ENCODE measurements around the gene RANBP17.

RANBP17 gene

GRCh38 chr5:171102877-171103610 is 241.2 kb downstream of the RANBP17 start:
- no peak for DNase-seq

- peak in 1 of 3 experiments; percentile 1 for DNase-seq
These were observed 245.9 kb downstream of the RANBP17 start for GRCh38 chr5:171107669-171108068.

- DNase-seq = no peak
These were observed 253.7 kb downstream of the RANBP17 start for GRCh38 chr5:171115519-171115918.

- no peak for DNase-seq
These were observed 254.9 kb downstream of the RANBP17 start for GRCh38 chr5:171116719-171117118.

DNA sequence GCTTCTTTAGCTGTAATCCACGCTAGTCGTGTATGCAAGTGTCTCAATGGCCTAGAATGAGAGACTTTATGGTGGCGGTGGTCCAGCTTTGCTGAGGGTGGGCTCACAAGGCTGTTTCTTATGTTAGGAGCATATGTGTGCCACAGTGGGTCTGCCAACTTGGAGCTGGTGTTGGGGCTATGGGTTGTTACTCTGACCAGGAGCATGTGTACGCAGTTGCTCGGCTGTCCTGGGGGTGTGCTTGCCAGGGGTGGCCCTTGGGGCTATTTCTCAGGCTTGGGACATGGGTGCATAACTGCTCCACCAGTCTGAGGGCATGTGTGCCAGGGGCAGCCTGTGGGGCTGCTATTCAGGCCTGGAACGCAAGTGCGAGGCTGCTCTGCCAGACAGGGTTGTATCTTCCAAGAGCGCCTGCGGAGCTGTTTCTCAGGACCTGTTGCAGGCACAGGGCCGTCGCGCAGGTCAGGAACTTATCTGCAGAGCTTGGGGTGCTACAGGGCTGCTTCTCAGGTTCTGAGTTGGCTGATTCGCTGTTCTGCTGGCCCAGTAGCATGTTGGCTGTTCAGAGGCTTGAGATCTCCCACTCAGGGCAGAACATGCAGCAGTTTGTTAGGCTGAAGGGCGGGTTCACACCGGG is 259.3 kb downstream of the RANBP17 start:
- no peak for DNase-seq

DNA sequence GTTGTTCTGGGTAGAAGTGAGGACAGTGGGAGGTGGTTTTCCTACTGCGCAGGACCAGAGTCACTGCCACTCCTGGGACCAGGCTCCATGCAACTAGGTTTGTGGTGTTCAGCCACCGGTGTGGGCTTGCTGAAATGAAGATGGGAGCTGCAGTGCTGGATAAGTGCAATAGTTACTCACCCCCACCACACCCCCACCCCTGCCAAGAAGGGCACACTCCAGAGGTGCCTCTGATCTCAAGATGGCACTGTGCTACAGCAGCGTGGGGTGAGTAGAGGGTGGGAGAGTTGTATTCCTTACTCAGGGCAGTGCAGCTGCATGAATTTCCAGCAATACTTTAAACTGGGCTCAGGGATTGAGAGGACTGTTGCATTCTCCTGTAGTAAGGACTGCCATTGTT is 259.8 kb downstream of the RANBP17 start:
- no peak for DNase-seq

GRCh38 chr5:171122372-171122771 is 260.6 kb downstream of the RANBP17 start:
- DNase-seq = peak in 2 of 3 experiments; percentile 5 to 37

DNA sequence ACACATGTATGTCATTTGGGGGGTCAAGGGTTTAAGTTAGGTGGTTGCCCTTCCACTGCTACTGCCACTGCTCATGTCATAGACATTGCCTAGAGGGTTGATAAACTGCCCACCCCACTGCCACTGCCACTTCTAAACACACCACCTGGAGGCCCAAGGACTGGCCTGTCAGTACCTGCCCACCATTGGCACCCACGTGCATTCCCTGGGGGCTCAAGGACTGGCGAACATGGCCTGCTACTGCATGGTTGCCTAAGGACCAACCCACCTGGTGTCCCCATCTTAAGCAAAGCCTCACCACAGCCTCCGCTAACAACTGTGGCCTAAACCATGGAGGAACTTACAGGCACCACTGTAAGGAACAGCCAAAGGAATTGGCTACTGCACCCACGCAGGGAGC is 261.6 kb downstream of the RANBP17 start:
- no peak for DNase-seq

DNA sequence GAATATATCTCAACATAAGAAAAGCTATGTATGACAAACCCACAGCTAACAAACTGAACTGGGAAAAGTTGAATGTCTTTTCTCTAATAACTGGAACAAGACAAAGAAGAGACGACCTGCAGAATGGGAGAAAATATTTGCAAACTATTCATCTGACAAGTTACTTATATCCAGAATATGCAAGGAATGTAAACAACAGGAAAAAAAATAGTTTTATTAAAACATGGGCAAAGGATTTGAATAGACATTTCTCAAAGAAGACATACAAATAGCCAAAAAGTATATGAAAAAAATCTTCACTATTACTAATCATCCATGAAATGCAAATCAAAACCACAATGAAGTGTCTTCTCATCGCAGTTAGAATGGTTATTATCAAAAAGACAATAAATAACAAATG is 265.5 kb downstream of the RANBP17 start:
- DNase-seq = no peak

- DNase-seq = no peak
These were observed 266.3 kb downstream of the RANBP17 start for GRCh38 chr5:171128136-171128535.

- no peak for DNase-seq
These were observed 267.5 kb downstream of the RANBP17 start for GRCh38 chr5:171129308-171129707.

DNA sequence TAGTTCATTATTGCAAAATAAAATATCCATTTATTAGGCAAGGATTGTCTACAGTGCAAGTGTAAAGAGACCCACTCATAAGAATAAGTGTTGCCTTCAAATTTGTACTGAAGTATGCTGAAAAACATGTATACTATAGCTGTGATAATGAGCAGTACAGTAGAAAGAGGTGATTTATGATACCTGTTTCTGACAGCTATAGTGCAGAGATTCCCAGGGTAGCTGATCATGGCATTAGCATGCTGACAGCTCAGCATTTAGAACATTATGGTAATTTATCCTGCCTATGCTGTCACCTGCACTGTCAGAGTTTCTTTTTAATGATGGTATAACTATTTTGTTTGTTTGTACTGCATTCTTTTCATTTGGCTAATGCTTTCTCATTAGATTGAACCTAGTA is 269.7 kb downstream of the RANBP17 start:
- peak in 2 of 3 experiments; percentile 41 to 86 for DNase-seq

- no peak for DNase-seq
These were observed 276.1 kb downstream of the RANBP17 start for GRCh38 chr5:171137768-171138525.

DNA sequence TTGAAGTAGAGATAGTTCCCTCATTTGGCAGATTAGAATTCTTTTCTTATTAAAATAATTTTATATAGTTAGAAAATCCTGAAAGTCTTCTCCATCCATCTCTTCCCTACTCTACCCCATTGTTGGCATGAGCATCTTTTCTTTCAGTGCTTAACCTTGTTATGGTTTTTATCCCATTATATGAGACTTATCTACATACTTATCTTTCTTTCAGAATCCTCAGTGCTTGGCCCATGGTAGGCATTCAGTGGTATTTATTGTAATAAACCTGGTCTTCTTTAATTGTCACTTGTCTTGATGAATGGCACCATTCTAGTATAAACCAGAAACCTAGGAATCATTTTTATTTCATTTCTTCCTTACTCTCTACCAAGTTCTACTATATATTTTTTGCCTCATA is 277.4 kb downstream of the RANBP17 start:
- DNase-seq = no peak

DNA sequence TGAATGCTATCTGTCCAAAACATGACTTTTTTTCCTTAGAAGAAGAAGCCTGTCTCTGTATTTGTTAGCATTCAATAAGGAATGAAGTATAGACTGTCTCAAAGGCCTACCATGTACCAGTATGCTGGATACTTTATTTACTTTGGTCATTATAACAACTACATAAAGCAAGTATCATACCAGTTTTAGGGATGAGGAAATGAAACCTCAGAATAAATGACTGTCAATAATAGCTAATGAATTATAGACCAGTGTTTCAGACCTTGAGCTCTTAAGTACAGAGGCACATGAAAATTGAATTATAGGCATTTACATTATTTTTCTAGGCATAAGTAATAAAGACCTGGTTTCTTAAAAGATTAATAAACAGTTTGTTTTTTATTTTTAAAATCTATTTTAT is 280.8 kb downstream of the RANBP17 start:
- no peak for DNase-seq

GRCh38 chr5:171143171-171143570 is 281.4 kb downstream of the RANBP17 start:
- no peak for DNase-seq

GRCh38 chr5:171143926-171144325 is 282.1 kb downstream of the RANBP17 start:
- DNase-seq = no peak

GRCh38 chr5:171149333-171149732 is 287.5 kb downstream of the RANBP17 start:
- no peak for DNase-seq

DNA sequence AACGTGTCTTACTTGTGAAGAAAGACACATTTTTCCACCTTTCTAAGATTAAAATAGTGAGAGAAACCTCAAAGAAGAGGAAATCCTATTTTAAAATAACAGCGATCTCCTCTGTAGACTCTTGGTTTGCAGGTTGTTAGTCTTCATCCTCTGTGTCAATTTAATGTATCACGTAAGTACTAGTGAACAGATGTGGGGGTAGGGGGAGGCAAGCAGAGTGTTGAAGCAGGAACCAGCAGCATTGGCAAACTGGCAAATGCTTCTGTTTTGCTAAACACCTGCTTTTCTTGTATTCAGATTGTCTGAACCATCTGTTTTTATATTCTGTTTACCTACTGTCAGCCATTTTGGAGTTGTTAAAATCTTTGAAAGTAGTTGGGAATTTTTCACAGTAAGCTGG is 288.0 kb downstream of the RANBP17 start:
- peak in 2 of 3 experiments; percentile 9 to 65 for DNase-seq

DNA sequence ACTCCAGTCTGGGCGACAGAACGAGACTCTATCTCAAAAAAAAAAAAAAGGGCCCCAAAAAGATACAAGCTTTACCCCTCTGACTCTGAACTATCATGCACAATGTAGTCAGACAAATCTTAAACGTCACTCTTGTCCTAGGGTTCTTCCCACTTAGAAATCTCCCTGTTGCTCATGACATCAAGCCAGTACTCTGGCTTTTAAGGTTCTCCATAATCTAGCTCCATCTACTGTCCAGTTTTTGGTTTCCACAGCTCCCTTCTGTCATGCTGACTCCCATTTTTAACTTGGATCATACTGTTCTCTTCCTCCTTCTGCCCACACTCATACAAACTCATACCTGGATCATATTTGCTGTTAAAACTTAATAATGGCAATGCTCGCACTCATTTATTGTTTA is 290.6 kb downstream of the RANBP17 start:
- DNase-seq = peak in 1 of 3 experiments; percentile 25

DNA sequence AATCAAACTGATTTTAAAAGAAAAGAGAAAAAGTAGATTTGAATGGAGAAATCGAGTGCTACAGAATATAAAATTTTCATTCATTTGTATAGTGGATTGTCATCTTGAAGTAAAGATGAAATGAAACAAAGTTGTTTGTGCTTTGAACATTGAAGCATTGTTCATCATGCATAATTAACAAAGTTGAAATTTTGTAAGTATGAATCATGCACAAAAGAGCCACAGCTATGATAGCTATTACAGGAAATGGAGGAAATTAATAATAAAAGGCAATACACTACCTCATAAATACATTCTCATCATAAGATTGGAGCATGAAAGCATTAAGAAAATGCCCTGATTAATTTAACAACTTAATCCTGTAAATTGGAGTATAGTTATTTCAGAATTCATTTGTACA is 293.8 kb downstream of the RANBP17 start:
- DNase-seq = no peak

DNA sequence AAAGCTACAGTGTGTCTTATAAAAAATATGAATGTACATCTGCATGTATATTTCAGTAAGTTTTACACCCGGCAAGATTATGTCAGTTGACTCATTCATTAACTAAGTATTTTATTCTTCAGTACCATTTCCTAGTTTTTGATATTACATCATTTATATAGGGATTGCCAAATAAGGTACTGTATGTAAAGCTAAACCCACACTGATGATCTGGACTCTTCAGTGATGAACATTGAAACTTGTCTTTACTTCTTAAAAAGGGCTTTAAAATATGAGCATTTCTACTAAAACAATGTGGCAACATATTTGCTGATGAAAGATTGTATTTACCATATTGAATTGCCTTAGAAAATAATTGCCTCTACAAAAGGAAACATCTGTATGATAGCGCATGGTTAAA is 295.5 kb downstream of the RANBP17 start:
- no peak for DNase-seq

DNA sequence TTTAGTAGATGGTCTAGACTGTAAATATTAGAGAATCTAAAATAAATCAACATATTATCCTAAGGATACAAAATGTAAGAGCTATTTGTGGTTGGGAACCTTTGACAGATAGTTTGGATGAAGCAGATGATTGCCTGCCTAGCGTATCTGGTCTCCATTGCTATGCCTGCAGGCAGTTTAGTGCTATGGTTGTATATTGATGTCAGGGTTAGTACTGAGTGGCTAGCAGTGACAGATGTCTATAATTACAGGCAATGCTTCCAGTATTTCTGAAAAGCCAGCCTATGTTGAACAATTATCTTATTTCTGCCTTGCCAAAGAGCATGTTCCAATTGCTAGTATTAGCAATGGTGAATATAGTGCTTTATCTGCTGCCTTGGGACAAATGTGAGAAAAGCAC is 296.0 kb downstream of the RANBP17 start:
- peak in 2 of 3 experiments; percentile 49 to 82 for DNase-seq

- peak in 2 of 3 experiments; percentile 4 to 54 for DNase-seq
These were observed 296.8 kb downstream of the RANBP17 start for GRCh38 chr5:171158581-171158980.

Data from NCI-H1417 (cell line).